ENCODE measurements around the gene TEAD3.
A peak's percentile ranks its signal among the peaks of the same experiment; 100 is the strongest.

TEAD3 gene

GRCh38 chr6:35512740-35513139, 15.9 kb upstream of the TEAD3 start, which contains the start of gene TULP1:
Gene TULP1, minus strand, starts transcription at chr6:35512896. Its CDS starts 38 bp downstream, at chr6:35512858.
- DNase-seq (ENCODE audit: low read depth) = no peak

- DNase-seq (ENCODE audit: low read depth) = no peak
Measured at GRCh38 chr6:35512006-35512405, 15.1 kb upstream of the TEAD3 start.

GRCh38 chr6:35511562-35511941, 14.7 kb upstream of the TEAD3 start:
- DNase-seq (ENCODE audit: low read depth) = no peak

- no peak for DNase-seq (ENCODE audit: low read depth)
Measured at GRCh38 chr6:35510916-35511561, 14.2 kb upstream of the TEAD3 start.

- DNase-seq (ENCODE audit: low read depth) = no peak
Measured at GRCh38 chr6:35508542-35508941, 11.7 kb upstream of the TEAD3 start.

GRCh38 chr6:35508027-35508426, 11.1 kb upstream of the TEAD3 start:
- no peak for DNase-seq (ENCODE audit: low read depth)

GRCh38 chr6:35507221-35507620, 10.3 kb upstream of the TEAD3 start:
- DNase-seq (ENCODE audit: low read depth) = no peak

GRCh38 chr6:35506536-35506935, 9.7 kb upstream of the TEAD3 start:
- no peak for DNase-seq (ENCODE audit: low read depth)

GRCh38 chr6:35505999-35506412, 9.1 kb upstream of the TEAD3 start:
- no peak for DNase-seq (ENCODE audit: low read depth)

GRCh38 chr6:35503534-35503933, 6.7 kb upstream of the TEAD3 start:
- DNase-seq (ENCODE audit: low read depth) = no peak

GRCh38 chr6:35501784-35502183, 4.9 kb upstream of the TEAD3 start:
- DNase-seq (ENCODE audit: low read depth) = no peak

- DNase-seq (ENCODE audit: low read depth) = no peak
Measured at GRCh38 chr6:35500782-35501181, 3.9 kb upstream of the TEAD3 start.

GRCh38 chr6:35499372-35499771, 2.5 kb upstream of the TEAD3 start:
- no peak for DNase-seq (ENCODE audit: low read depth)

- DNase-seq (ENCODE audit: low read depth) = no peak
Measured at GRCh38 chr6:35498422-35499067, 1.7 kb upstream of the TEAD3 start.

- DNase-seq (ENCODE audit: low read depth) = peak; percentile 15
Measured at GRCh38 chr6:35497571-35498421, 917 bp upstream of the TEAD3 start.

GRCh38 chr6:35496036-35496840, 641 bp downstream of the TEAD3 start:
- no peak for DNase-seq (ENCODE audit: low read depth)

GRCh38 chr6:35495258-35496035, 1.4 kb downstream of the TEAD3 start:
- no peak for DNase-seq (ENCODE audit: low read depth)

- no peak for DNase-seq (ENCODE audit: low read depth)
Measured at GRCh38 chr6:35494161-35494563, 2.7 kb downstream of the TEAD3 start.

GRCh38 chr6:35493307-35493983, 3.4 kb downstream of the TEAD3 start:
- DNase-seq (ENCODE audit: low read depth) = no peak

- DNase-seq (ENCODE audit: low read depth) = no peak
Measured at GRCh38 chr6:35492974-35493284, 4.0 kb downstream of the TEAD3 start.
